Fibroblast of peridontal ligament (primary cell): ENCODE measurements around the gene URGCP.
"Not testable (repeated sequence)": the region's sequence is repeated elsewhere in the genome, so short reads cannot be mapped to it uniquely, and the experiment has no call there.

ENCODE experiments used
- DNase-seq: peaks from one replicate; pipeline ENCODE4 v3.0.0-alpha.2; 2010; ENCODE audit errors: extremely low read depth

The URGCP gene

DNA sequence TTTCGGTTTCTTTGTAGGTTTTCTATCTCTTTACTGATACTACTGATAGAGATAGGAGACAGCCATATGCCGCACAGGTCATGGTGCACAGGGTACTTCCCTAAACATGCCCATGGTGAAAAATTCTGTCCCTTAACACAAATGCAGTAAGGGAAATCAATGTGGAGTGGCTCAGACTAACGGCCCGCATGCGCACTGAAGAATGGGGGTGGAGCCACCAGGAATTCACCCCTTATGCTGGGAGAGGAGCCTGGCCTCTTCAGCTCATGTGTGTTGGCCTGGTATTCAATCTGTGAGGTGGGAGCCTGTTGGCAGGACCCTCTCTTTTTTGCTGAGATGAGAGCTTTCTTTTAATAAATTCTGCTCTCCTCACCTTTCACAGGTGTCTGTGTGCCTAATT is 8.4 kb upstream of the URGCP start:
- no peak for DNase-seq

GRCh38 chr7:43905956-43906330 is 453 bp downstream of the URGCP start:
- peak; percentile 48 for DNase-seq

DNA sequence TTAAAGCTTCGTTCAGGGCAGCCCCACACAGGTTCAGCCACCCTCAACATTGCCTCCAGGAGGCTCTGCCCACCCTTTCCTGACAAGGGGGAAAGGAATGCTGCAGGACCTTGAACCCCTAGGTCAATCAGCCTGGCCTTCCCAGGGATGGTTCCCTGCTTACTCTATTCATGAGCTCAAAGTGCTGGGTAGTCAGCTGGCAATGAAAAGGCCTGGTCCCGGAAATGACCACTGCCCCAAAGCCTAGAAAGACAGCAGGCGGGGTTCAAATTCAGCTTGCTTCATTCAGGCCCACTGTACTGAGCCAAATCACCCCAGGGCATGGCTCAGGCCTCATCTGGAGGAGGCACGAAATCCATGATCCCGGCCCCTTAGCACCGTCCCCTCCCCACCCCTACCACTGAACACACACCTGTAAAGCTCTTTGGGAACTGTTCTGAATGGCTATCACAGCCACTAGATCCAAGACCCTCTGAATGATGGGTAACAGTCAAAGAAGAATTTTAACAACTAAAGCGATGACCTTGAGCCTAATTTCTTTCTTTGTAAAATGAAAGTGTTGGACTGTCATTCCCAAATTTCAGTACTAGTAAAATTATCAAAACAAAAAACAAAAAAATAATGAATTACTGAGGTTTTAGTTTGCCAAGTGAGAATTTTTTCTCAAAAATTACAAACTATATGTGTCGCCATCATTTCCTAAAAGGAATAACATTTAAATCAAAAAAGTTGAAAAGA is 1.0 kb downstream of the URGCP start:
- peak; percentile 33 for DNase-seq

DNA sequence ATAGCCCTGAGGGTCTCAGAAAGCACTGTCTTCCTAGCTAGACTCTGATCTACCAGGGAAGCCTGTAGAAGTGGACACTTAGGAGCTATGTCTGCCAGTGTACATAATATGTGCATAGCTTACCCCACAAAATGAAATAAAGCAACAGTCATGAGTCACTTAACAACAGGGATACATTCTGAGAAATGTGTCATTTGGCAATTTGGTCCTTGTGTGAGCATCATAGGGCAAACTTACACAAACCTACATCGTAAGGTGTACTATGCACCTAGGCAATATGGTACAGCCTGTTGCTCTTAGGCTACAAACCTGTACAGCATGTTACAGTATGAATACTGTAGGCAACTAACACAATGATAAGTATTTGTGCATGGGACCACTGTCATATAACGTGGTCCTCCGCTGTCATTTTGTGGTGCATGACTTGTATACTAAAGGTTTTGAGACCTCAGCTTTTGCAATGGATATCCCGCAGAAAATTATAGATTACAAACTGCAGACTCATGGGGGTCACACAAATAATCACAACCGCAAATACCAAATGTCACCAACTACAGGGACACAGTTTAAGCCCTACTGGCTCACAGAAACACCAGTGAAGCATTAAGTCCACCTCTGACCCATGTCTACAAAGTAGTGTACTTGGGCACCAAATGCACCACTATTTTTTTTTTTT is 1.7 kb downstream of the URGCP start:
- peak; percentile 35 for DNase-seq

- DNase-seq, result no peak
These were observed 3.8 kb downstream of the URGCP start for GRCh38 chr7:43902542-43903054.

GRCh38 chr7:43898571-43898970 is 7.8 kb downstream of the URGCP start:
- DNase-seq, result not testable (repeated sequence)

GRCh38 chr7:43895847-43896415 is 10.5 kb downstream of the URGCP start:
- DNase-seq, result no peak

GRCh38 chr7:43891069-43891955 is 15.1 kb downstream of the URGCP start:
- no peak for DNase-seq

- no peak for DNase-seq
These were observed 15.9 kb downstream of the URGCP start for GRCh38 chr7:43890468-43890867.

- DNase-seq, result peak; percentile 56
These were observed 17.1 kb downstream of the URGCP start for GRCh38 chr7:43888993-43889945.

DNA sequence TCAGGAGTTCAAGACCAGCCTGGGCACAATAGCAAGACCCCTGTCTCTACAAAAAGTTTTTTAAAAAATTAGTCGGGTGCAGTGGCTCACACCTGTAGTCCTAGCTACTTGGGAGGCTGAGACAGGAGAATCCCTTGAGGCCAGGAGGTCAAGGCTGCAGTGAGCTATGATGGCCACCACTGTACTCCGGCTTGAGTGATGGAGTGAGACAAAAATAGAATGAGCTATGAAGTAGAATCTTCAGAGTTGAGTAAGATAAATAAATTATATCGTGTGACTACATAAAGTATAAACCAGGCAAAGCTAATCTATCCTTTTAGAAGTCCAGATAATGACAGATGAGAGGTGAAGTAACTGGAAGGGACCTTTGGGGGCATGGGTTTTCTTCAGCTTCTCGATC is 21.8 kb downstream of the URGCP start:
- no peak for DNase-seq

DNA sequence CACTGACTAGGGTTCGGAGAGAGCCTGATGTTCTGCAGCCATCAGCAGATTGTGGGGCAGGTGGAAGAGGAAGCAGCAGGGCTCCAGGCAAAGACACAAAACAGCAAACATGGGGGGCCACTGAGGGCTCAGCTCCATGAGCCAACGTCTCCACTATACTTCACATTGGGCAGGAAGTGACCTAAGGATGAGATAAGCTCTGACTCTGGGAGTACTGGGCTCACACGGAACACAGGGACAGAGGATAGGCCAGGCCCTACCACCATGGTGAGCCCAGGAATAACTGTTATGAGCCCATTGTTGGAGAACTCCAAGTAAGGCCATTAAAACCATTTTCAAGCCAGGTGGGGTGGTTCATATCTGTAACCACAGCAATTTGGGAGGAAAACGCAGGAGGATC is 22.2 kb downstream of the URGCP start:
- no peak for DNase-seq

DNA sequence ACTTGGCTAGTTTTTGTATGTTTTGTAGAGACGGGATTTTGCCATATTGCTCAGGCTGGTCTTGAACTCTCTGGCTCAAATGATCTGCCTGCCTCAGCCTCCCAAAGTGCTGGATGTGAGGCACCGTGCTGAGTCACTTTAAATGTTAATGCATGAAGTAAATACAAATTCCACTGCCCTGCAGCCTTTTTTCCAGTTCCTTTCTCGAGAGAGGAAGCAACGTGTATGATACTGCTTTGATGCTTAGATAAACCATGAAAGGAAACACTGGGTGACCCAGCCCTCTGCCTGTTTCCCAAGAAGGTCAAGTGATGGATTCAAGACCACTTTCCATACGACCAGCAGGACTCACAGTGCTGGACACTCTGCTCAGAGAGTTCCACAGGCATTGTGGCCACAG is 25.8 kb downstream of the URGCP start:
- peak; percentile 23 for DNase-seq

DNA sequence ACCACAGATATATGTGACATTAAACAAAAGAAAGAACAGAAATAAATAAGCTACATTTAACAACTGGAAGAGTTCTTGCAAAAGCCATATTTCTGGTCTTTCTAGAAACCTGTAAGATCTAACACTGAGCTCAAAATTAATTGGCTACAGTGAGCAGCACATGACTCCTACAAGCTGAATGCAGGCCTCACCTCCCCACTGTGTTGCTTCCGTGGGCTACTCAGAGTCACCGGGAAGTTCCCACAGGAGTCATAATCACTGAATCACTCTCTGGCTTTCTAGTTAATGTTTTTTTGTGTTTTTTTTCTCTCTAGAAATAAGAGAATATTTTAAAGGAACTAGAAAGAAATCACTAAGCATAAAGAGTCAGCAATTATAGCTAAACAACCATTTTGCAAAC is 26.9 kb downstream of the URGCP start:
- peak; percentile 67 for DNase-seq

DNA sequence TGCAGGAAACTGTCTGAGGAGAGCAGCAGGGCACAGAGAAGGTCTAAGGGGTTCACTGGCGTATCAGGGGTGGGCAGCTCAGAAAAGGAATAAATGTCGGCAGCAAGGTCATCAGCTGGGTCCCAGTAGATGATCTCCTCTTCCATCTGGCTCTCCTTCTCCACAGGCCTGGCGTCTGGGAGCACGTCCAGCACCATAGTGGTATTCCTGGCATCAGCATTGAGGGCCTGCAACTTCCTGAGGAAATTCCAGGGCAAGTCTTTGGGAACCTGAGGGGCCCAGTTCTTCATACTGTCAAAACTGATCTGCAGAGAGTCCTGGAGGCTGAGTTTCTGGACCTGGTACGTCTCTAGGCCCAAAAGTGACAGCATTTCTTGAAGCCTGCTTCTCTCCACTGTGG is 27.5 kb downstream of the URGCP start:
- DNase-seq, result peak; percentile 29

GRCh38 chr7:43877968-43878864 is 28.2 kb downstream of the URGCP start:
- DNase-seq, result no peak

GRCh38 chr7:43876976-43877745 is 29.2 kb downstream of the URGCP start:
- no peak for DNase-seq

DNA sequence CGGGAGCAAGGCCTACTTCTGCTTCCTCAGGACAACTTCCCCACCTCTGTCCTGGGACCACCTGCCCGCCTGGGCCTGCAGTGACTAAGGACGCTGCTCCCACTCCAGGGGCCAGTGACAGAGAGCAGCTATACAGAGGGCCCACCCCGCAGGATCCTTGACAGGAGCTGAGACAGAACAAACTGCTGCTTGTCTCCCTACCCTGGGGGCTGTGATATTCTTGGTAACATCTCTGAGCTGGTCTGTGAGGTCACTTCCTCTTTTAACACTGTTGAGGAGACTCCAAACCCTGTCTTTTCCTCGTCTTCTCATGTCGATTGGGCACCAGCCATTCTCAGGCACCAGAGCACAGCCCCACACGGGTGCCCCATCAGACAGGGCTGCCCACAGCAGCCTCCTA is 30.2 kb downstream of the URGCP start:
- no peak for DNase-seq

GRCh38 chr7:43873300-43873699 is 33.1 kb downstream of the URGCP start:
- DNase-seq, result peak; percentile 64
